Adipocyte (in vitro differentiated cells): ENCODE data around the gene TMSB4X.
A peak's percentile ranks its signal among the peaks of the same experiment; 100 is the strongest.
"Not testable (repeated sequence)": the region's sequence is repeated elsewhere in the genome, so short reads cannot be mapped to it uniquely, and the experiment has no call there.

Source experiments
- DNase-seq: peaks from one replicate; pipeline ENCODE4 v3.0.0-alpha.2; 2015; ENCODE audit warnings: low read depth
- H3K27me3 ChIP-seq: replicated peaks from 2 replicates; pipeline ENCODE4 v1.7.0; 2013; ENCODE audit warnings: mild to moderate bottlenecking, low read length, moderate library complexity; ENCODE audit not compliant: control insufficient read depth, insufficient read depth
- H3K36me3 ChIP-seq: 2 replicates; pipeline ENCODE4 v1.7.0; 2013; ENCODE audit warnings: low read length, mild to moderate bottlenecking, moderate library complexity; ENCODE audit not compliant: control insufficient read depth, insufficient read depth, severe bottlenecking
- H3K4me1 ChIP-seq: 2 replicates; pipeline ENCODE4 v1.7.0; 2013; ENCODE audit warnings: mild to moderate bottlenecking, low read length, moderate library complexity; ENCODE audit not compliant: control insufficient read depth, insufficient read depth
- H3K4me3 ChIP-seq: 2 replicates; pipeline ENCODE4 v1.7.0; 2013; ENCODE audit warnings: mild to moderate bottlenecking, low read length, moderate library complexity
- H3K9ac ChIP-seq: 2 replicates; pipeline ENCODE4 v1.7.0; 2013; ENCODE audit warnings: mild to moderate bottlenecking, low read length, moderate library complexity
- H3K9me3 ChIP-seq: 2 replicates; pipeline ENCODE4 v1.7.0; 2013; ENCODE audit warnings: mild to moderate bottlenecking, low read length, moderate library complexity; ENCODE audit not compliant: control insufficient read depth

TMSB4X gene

DNA sequence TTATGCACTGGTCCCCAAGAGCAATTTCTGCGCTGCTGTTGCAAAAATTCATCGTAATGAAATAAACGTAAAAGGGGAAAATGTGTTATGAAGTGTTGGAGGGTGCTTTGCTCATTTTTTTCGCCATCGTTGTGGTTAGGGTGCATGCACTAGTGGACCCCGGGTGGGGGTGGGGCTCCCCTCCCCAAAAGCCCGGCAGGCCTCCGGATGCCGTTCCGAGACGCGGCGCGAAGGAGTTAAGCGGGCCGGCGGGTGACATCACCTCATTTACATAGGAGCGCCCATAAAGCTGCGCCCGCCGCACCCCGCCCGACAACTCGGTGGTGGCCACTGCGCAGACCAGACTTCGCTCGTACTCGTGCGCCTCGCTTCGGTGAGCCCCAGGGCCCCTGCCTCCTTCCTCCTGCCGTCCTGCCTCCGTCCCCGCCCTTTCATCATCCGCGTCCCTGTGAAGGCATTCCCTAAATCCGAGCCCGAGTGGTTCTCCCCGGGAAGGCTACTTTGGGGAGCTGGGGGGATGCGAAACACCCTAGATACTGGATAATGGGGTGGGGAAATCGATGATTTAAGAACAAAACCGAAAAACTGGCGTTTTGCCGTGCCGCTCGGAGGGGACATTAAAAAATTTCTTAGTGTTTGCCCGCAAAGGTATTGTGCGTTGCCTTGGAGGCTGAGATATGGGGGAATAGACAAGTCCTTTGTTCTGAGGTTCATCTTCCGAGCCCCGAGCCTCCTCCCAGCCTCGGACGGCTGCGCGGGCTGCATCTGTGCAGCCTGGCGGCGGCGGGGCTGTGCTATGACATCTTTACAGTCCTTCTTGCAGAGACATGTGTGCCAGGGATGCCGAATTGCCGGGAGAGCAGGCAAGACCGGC, at the start of gene TMSB4X:
TSS of gene TMSB4X (plus strand) at position 315 of the 874 bp plus-strand sequence.
- peak; percentile 79 for DNase-seq
- H3K27me3 ChIP-seq: peaks cover 3% of the 10 kb centered on the region
- peaks cover 23% of the 10 kb centered on the region for H3K4me1 ChIP-seq

DNA sequence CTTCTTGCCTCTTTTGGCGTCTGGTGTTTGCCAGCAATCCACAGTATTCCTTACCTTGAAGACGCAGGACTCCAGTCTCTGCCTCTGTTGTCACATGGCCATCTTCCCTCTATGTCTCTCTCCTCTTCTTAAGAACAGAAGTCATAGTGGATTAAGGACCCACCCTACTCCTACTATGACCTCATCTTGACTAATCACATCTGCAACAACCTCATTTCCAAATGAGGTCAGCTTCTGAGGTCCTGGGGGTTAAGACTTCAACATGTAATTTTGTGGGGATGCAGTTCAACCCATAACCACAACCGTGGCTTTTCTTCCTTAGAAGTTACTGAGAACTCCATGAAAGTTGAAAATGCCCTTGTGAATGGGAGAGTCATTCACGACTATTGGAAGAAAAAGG, 45.2 kb upstream of the TMSB4X start:
- no peaks in the 10 kb centered on the region for H3K36me3 ChIP-seq
- no peak overlapping the region for H3K9ac ChIP-seq
- no peak for DNase-seq
- H3K4me1 ChIP-seq: no peaks in the 10 kb centered on the region
- peaks cover 4% of the 10 kb centered on the region for H3K9me3 ChIP-seq
- H3K4me3 ChIP-seq: no peak overlapping the region
- no peaks in the 10 kb centered on the region for H3K27me3 ChIP-seq

More for the DNA sequence above, at the start of gene TMSB4X:
- Histone ChIP-seq H3K9ac (peak within 1 kb of the TSS; percentile 97), H3K36me3 (peaks cover 6% of the 10 kb centered on the region), H3K9me3 (no peaks in the 10 kb centered on the region), H3K4me3 (peak within 1 kb of the TSS; percentile 88)

DNA sequence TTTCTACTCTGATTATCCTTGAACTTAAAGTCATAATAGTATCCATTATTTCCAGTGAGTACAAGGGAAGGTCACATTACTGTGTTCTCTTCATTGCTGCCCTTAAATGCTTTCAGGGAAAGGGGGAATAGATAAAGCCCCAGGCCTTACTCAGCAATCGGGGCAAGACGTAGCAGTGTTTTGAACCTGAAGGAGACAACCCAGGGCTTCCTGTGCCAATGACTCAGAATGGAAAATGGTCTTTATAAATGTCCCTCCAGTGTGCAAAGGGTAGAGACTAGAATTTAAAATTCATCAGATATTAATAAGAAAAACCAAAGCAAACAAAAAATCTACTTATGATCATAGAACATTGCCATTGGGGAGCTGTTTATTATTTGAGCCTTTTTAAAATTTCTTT, 44.8 kb upstream of the TMSB4X start:
- Histone ChIP-seq H3K4me3 (no peak overlapping the region), H3K27me3 (no peaks in the 10 kb centered on the region), H3K9ac (no peak overlapping the region), H3K4me1 (no peaks in the 10 kb centered on the region), H3K36me3 (no peaks in the 10 kb centered on the region), H3K9me3 (peaks cover 4% of the 10 kb centered on the region)
- no peak for DNase-seq

DNA sequence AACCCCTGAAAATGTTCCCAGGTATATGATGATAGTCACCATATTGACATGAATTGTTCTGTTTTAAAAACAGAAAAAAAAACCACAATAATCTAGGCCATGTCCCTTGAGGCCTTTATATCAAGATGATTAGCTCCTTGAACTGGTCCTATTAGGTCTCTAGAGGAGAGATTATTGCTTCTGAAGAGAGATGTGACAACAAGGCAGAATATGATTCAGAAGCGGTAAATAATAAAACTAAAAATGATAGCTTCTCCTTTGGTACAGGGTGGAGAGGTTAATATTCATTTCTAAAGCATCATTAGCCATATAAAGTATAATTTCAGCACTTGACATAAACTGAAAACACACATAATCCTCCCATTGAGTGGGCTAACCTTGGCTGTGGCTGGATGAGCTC, 42.7 kb upstream of the TMSB4X start:
- H3K36me3 ChIP-seq: no peaks in the 10 kb centered on the region
- H3K27me3 ChIP-seq: no peaks in the 10 kb centered on the region
- no peak overlapping the region for H3K9ac ChIP-seq
- H3K4me3 ChIP-seq: no peak overlapping the region
- no peaks in the 10 kb centered on the region for H3K4me1 ChIP-seq
- no peak for DNase-seq
- peaks cover 4% of the 10 kb centered on the region for H3K9me3 ChIP-seq

DNA sequence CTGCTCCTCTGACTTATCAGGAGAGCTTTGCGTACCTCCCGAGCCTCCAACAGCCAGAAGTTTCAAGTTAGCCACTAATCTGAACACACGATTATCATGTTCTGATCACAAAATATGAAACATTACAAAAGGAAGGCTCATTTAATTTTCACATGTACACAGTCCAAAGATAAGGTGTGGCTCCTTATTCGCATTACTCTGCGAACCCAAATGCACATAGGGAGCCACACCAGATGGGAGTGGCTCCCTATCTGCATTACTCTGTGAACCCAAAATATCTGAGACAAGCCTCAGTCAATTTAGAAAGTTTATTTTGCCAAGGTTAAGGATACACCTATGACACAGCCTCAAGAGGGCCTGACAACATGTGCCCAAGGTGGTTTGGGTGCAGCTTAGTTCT, 40.1 kb upstream of the TMSB4X start:
- no peak for DNase-seq
- Histone ChIP-seq H3K4me3 (no peak overlapping the region), H3K4me1 (no peaks in the 10 kb centered on the region), H3K36me3 (no peaks in the 10 kb centered on the region), H3K27me3 (no peaks in the 10 kb centered on the region), H3K9ac (no peak overlapping the region), H3K9me3 (no peaks in the 10 kb centered on the region)

DNA sequence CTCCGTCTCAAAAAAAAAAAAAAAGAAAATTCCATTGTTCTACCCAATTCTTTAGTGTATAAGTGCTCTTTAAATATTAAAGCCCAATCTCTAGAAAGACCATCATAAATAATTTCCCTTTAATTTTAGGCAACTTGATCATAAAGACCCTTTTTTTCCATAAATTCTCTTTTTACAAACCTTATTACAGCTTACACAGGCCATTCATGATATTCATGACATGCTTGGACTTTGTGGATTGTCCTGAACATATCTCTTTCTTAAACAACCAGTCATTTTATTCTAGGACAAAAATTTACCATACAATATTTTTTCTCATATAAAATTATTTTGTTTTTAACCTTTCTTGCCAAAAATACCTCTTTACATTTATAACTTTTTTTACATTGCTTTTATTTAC, 38.0 kb upstream of the TMSB4X start:
- no peak for DNase-seq
- Histone ChIP-seq H3K9ac (no peak overlapping the region), H3K27me3 (no peaks in the 10 kb centered on the region), H3K36me3 (no peaks in the 10 kb centered on the region), H3K9me3 (no peaks in the 10 kb centered on the region), H3K4me1 (no peaks in the 10 kb centered on the region), H3K4me3 (no peak overlapping the region)

DNA sequence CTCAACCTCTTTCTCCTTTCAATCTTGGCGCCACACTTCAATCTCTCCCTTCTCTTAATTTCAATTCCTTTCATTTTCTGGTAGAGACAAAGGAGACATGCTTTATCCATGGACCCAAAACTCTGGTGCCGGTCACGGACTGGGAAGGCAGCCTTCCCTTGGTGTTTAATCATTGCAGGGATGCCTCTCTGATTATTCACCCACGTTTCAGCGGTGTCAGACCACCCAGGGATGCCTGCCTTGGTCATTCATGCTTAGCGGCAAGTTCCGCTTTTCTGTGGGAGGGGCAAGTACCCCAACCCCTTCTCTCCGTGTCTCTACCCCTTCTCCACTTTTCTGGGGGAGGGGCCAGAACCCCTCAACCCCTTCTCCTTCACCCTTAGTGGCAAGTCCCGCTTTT, 34.4 kb upstream of the TMSB4X start:
- not testable (repeated sequence) for H3K9me3 ChIP-seq, H3K36me3 ChIP-seq, H3K4me3 ChIP-seq, H3K4me1 ChIP-seq, DNase-seq, H3K9ac ChIP-seq, H3K27me3 ChIP-seq

DNA sequence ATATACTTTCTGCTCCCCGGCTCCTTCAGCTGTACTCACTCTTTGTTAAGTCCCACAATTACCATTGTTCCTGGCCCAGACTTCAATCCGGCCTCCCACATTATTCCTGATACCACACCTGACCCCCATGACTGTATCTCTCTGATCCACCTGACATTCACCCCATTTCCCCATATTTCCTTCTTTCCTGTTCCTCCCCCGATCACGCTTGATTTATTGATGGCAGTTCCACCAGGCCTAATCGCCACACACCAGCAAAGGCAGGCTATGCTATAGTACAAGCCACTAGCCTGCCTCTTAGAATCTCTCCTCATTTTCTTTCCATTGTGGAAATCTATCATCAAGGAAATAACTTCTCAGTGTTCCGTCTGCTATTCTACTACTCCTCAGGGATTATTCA, 31.3 kb upstream of the TMSB4X start:
- not testable (repeated sequence) for DNase-seq, H3K27me3 ChIP-seq, H3K36me3 ChIP-seq, H3K9me3 ChIP-seq, H3K9ac ChIP-seq, H3K4me1 ChIP-seq, H3K4me3 ChIP-seq

DNA sequence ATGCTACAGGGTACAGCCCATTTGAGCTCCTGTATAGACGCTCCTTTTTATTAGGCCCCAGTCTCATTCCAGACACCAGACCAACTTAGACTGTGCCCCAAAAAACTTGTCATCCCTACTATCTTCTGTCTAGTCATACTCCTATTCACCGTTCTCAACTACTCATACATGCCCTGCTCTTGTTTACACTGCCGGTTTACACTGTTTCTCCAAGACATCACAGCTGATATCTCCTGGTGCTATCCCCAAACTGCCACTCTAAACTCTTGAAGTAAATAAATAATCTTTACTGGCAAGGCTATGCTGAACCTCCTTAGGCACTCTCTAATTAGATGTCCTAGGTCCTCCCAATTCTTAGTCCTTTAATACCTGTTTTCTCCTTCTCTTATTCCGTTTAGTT, 30.5 kb upstream of the TMSB4X start:
- H3K9me3 ChIP-seq, H3K4me1 ChIP-seq, H3K36me3 ChIP-seq, H3K9ac ChIP-seq, H3K4me3 ChIP-seq, DNase-seq, H3K27me3 ChIP-seq: not testable (repeated sequence)

DNA sequence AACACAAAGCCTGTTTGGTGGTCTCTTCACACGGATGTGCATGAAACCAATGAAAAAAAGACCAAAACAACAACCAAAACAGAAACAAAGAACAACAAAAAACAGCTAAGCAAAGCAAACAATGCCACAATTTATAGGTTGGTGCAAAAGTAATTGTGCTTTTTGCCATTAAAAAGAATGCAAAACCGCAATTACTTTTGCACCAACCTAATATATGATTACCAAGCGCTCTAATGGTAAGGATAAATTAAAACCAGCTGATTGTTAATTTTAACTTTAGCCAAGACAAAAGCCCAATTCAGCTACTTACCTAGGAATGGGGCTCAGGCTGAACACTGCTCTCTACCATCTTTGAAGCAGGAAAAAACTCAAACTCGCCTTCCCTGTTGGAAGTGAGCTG, 29.4 kb upstream of the TMSB4X start:
- DNase-seq: no peak
- H3K27me3 ChIP-seq: no peaks in the 10 kb centered on the region

DNA sequence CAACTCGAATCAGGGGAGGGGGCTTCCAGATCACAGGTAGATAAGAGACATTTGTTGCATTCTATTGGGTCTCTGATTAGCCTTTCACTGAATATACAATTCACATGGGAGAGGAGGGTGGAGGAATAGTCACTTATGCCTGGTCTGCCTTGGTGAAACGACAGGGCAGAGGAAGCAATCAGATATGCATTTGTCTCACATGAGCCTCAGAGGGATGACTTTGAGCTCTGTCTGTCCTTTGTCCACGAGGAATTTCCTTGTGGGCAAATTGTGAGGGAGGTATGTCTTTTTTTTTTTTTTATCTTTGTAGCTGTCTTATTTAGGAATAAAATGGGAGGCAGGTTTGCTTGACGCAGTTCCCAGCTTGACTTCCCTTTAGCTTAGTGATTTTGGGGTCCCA, 28.5 kb upstream of the TMSB4X start:
- Histone ChIP-seq H3K4me1 (peaks cover 16% of the 10 kb centered on the region), H3K27me3 (no peaks in the 10 kb centered on the region), H3K36me3 (no peaks in the 10 kb centered on the region), H3K9ac (peak overlapping the region; percentile 63), H3K4me3 (no peak overlapping the region), H3K9me3 (no peaks in the 10 kb centered on the region)
- no peak for DNase-seq

More for the DNA sequence above, 29.4 kb upstream of the TMSB4X start:
- Histone ChIP-seq H3K9ac (no peak overlapping the region), H3K9me3 (no peaks in the 10 kb centered on the region), H3K4me1 (peaks cover 15% of the 10 kb centered on the region), H3K36me3 (no peaks in the 10 kb centered on the region), H3K4me3 (no peak overlapping the region)
